ENCODE measurements around the gene SOCS7.
A peak's percentile ranks its signal among the peaks of the same experiment; 100 is the strongest.

SOCS7 gene

DNA sequence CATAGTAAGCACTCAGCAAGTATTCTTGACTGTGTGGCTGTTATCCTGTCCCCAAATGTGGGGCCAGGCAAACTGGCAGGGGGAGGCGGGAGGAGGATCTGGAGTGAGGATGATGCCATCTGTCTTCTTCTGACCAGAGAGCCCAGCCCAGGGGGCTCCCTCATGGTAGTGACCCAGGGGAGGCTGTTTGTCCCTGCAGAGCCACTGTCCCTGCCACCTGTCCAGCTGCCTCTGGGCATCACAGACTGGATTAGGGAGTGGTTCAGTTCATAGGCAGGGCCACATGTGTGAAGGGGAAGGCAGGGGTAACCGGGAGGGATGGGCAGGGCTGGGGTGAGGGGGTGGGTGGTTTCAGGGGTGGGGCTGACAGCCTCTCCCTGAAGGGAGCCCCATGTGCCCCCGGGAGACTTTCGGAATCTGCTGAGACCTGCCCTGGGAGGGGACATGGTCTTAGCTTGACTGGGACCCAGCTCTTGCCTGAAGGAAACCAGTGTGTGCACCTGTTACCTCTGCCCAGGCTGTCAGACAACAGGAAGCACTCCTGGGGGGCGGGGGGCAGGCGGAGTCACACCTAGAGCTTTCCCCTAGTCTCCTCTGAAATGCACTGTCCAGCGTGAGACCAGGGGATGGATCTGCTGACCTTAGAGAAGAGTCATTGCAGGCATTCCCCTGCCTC, 91.8 kb downstream of the SOCS7 start:
- H3K27ac ChIP-seq: no peak overlapping the region
- TF ChIP-seq, protein P1, sequence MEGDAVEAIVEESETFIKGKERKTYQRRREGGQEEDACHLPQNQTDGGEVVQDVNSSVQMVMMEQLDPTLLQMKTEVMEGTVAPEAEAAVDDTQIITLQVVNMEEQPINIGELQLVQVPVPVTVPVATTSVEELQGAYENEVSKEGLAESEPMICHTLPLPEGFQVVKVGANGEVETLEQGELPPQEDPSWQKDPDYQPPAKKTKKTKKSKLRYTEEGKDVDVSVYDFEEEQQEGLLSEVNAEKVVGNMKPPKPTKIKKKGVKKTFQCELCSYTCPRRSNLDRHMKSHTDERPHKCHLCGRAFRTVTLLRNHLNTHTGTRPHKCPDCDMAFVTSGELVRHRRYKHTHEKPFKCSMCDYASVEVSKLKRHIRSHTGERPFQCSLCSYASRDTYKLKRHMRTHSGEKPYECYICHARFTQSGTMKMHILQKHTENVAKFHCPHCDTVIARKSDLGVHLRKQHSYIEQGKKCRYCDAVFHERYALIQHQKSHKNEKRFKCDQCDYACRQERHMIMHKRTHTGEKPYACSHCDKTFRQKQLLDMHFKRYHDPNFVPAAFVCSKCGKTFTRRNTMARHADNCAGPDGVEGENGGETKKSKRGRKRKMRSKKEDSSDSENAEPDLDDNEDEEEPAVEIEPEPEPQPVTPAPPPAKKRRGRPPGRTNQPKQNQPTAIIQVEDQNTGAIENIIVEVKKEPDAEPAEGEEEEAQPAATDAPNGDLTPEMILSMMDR (conservative IDR thresholded peaks at IDR 0.05): no peak

DNA sequence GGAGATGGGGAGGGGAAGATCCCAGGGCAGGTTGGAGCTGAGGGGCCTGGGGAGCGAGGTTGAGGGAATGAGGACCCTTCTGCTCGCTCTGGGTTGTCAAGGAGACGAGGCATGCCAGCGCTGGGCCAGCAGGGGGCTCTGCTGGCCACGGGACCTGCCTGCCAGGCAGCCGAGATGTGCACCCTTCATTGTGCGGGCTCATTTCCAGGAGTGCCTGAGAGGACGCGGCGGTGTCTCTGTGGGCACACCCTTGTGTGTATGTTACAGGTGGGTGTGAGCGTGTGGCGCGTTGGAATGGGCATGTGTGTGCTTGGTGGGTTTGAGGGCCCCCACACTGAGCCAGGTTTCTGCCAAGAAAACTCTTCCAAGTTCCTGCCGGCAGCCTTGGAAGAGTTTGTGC, 92.5 kb downstream of the SOCS7 start:
- TF ChIP-seq, protein P1 (conservative IDR thresholded peaks at IDR 0.05): peak; percentile 99
- no peak overlapping the region; the same call in 1 of the 2 replicates for H3K27ac ChIP-seq

DNA sequence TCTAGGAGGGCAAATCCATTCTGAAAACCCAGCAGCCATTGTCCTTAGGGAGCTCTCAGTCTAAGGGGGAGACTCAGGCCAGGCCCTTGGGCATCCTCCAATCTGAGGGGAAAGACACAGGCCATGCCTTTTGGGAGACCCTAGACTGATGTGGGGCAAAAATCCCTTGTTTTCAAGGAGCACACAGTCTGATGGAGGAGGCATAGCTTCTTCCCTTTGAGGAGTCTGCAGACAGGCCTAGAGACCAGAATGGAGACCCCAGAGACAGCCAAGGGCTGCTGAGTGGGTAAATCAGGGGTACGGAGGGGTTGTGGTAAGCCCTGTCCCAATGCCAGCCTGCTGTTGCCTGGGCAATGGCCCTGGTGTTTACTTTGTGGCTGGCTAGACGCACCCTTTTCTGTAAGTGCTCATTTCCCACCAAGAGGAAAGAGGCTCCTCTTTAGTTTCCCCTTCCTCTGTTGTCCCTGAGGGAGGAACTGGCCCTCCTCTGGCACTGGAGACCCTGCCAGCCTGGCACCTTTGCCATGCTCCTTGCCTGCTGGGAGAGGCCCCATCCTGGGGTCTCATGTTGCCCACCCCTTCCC, 96.0 kb downstream of the SOCS7 start:
- no peak overlapping the region for H3K27ac ChIP-seq
- TF ChIP-seq, protein P1 (conservative IDR thresholded peaks at IDR 0.05): no peak

DNA sequence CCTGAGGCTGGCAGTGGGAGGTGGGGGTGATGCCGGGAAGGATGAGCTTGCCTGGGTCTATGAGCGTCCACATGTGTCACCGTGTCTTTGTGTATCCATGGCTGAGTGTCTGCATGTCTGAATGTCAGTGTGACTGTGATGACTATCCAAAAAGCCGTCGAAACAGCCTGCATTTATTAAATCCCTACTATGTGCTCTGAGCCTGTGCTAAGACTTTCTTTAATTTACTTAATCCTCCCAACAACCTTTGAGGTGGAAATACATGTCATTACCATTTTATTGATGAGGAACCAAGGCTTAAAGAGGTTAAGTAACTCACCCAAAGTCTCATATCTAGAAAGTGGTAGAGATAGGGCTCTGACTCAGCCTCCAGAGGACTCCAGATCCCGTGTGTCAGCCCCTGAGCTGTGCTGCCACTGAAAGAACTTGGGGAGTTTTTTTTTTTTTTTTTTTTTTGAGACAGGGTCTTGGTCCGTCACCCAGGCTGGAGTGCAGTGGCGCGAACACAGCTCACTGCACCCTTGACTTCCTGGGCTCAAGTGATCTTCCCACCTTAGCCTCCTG, 96.6 kb downstream of the SOCS7 start:
- H3K27ac ChIP-seq: no peak overlapping the region
- TF ChIP-seq, protein P1 (conservative IDR thresholded peaks at IDR 0.05): no peak

DNA sequence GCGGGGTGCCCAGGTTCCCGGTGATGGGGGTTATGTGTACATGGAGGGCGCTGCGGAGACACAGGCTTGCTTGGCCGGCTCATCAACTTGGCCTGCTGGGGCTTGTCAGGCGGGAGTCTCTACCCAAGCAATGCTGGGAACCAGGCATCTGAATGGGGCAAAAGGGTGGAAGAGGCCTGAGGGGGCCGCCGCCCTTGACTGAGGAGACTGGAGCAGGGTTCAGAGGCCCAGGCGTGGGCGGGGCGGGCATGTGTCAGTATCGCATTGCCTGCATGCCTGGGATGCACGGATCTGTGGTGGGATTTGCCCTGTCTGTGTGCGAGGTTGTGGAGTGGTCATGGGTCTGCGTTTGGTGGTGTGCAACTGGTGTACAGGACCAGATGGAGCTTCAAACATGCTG, 97.7 kb downstream of the SOCS7 start:
- no peak overlapping the region for H3K27ac ChIP-seq
- TF ChIP-seq, protein P1 (conservative IDR thresholded peaks at IDR 0.05): no peak

DNA sequence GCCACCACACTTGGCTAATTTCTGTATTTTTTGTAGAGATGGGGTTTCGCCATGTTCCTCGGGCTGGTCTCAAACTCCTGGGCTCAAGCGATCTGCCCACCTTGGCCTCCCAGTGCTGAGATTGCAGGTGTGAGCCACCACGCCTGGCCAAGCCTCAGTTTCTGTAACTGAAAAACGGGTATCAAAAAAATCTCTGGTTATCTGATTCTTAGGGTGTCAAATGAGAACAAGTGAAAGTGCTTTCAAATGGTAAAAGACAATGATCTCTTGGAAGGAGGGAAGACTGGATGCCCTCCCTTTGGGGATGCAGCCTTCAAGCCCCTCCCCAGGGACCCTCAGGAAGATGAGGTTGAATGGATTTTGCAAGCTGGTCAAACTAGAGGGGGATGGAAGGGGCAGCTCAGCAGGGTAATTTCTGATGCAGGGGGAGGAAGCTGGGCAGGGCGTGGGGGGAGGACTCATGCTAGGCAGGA, 98.9 kb downstream of the SOCS7 start:
- TF ChIP-seq, protein P1 (conservative IDR thresholded peaks at IDR 0.05): no peak

DNA sequence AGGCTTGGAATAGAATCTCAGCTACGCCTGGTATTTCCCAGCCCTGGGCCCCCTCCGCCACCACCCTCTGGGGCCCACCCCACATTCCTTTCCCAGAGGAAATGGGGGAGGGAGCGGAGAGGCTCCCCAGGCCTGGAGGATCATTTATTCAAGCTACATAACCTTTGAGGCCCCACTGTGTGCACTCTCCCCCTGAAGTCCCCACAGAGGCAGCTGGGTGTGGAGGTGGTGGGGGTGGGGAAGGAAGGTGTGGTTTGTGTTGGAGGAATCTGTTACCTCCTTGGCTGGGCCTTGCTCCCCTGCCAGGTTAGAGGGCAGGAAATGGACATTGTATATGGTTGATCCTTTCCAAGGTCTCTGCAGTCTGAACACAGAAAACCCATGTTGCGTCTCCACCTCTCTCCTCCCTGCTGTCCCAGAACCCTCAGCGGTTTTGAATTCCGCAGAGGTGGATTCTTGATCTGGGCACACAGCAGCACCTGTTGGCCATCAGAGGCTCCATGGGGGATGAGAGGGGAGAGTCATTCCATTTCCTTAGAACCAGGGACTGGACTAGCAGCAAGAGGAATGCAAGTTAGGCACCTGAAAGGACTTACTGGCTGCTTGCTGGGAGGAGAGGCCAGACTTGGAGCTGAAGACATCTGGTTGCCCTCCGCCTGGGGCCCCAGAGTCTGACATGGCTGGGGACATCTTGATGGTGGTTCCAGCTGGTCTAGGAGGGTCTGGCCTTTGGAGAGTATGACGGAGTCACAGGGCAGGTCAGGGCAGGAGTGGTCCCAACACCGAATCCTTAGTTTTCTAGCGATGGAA, 99.6 kb downstream of the SOCS7 start:
- TF ChIP-seq, protein P1 (conservative IDR thresholded peaks at IDR 0.05): no peak
- no peak overlapping the region for H3K27ac ChIP-seq

More for the DNA sequence above, 98.9 kb downstream of the SOCS7 start:
- H3K27ac ChIP-seq: no peak overlapping the region
